GM12865 (cell line): ENCODE measurements around the gene UHRF2.

Experiments used
- DNase-seq: peaks from one replicate; pipeline ENCODE4 v3.0.0; 2010; ENCODE audit warnings: low read depth
- H3K4me3 ChIP-seq: 2 replicates; pipeline ENCODE4 v1.5.1; 2011; ENCODE audit warnings: mild to moderate bottlenecking, low read depth, low read length, control low read depth
- CTCF ChIP-seq: IDR thresholded peaks from 2 replicates; pipeline ENCODE4 v1.5.1; 2011; ENCODE audit warnings: low read length, control low read depth, low read depth, inconsistent platforms; ENCODE audit not compliant: insufficient read depth; ENCODE audit errors: missing control alignments

The UHRF2 gene

GRCh38 chr9:6553866-6554265, 140.9 kb downstream of the UHRF2 start:
- DNase-seq: no peak
- no peak for TF ChIP-seq CTCF
- no peak overlapping the region for H3K4me3 ChIP-seq
